Epidermal melanocyte (primary cell): ENCODE data around the gene CPVL.

Experiments
- DNase-seq: peaks from one replicate; pipeline ENCODE4 v3.0.0; 2011; ENCODE audit warnings: low spot score; ENCODE audit not compliant: insufficient read length

Gene CPVL

DNA sequence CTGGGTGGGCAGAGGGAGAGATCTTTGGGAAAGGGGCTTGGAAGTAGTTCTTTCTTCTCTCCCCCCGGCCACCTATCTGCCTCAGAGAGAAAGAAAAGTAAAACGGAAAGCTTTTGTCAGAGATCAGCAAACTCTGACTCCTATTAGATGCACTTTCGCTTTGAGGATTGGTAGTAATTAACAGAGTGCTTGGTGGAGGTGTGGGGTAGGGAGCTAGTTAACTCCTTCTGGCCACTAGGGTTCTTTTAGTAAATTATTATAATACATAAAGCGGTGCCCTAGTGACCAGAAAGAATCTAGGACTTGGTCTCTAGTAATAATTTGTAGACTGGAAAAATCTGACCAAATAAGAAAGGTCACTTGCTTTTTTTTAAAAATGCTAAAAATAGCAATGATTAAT lies 54.6 kb downstream of the CPVL start:
- no peak for DNase-seq

DNA sequence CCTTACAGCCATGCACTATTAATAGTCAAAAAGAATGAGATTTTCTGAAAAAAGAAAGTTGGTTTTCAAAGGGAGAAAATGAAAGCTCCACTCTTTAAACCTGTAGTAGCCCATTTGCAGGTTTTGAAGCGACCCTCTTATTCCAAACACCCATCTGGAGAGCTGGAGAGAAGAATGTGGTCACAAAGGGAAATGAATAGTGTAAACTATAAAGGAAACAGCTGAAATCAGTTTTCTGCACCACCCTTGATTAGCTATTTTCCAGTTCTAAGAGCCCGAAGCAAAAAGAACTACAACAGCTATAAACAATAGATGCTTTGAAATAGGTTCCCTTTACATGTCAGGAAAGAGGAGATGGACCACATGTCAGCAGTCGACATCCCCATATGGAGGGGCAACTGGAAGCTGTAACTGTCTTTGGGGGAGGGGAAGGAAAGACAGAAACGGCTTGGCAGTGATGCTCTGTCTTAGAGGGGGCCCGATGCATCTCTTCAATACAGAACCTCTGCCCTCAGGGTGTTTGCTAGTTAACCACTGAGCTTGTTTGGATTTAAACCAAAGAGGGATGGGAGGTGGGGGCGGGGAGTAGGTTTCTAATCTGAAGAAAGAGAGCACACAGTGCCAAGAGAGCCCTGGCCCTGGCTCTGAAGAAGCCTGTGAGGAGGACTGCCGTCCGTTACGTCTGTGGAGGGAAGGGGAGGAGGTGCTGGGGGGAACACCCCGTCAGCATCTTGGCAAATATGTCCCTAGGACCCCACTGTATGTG lies 55.3 kb downstream of the CPVL start:
- peak; percentile 39 for DNase-seq

DNA sequence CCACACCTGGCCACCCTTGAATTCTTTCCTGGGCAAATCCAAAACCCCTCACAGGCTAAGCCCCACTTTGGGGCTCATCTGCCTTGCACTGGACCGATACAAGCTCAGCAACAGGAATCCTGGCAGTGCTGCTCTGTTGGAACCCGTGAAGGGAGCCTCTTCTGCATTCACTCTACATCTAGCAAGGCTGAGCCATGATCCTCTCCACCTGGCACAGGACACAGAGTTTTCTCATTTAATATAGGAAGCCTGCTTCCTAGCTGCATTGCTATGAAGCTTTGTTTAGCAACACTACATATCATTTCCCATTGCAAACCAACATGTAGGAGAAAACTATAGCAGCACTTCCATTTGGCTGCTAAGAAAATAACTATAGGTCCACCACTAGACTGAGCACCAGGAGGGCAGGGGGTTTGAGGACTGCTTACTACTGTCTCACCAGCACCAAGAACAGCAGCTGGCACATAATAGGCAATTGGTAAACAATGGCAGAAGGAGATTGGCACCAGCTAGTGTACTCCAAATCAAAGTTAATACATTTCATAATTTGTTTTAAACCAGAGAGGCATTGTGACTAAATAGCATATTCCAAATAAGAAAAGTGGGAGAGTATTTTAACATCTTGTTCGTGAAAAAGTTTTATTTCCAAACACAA lies 56.1 kb downstream of the CPVL start:
- no peak for DNase-seq

DNA sequence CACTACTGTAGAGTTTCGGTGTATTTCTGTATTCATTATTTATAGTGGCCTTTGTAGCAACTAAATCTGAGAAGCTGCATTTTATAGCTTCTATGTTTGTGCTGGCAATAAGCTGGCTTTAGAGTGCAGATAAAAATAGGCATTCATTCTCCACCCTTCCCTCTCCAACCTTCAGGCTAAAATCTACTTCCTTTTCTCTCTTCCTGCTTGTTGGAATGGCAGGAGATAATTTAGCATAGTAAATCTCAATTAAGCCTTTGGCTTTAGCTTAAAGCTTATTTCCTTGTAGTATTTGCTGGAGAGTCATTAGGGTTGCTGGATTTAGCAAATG lies 58.5 kb downstream of the CPVL start:
- DNase-seq: no peak

DNA sequence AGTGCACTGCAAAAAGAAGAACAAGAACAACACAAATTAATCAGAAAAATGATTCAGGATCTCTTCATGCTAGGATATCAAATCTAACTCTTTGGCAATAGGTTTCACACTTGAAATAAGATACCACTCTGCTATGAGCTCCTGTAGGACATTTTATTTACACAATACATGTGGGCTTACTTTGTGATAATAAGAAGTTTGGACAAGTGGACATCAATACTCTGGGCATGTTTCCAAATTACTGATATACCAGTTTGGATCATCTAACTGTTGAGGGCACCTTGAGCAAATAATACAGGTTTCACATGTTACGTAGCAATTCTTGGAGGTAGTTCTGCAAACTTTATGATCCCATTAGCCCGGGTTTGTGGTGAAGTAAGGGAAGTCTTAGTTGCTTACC lies 59.8 kb downstream of the CPVL start:
- no peak for DNase-seq

GRCh38 chr7:29084832-29085231 lies 61.5 kb downstream of the CPVL start:
- DNase-seq: no peak

- no peak for DNase-seq
Measured at GRCh38 chr7:29080803-29081202, 65.5 kb downstream of the CPVL start.

DNA sequence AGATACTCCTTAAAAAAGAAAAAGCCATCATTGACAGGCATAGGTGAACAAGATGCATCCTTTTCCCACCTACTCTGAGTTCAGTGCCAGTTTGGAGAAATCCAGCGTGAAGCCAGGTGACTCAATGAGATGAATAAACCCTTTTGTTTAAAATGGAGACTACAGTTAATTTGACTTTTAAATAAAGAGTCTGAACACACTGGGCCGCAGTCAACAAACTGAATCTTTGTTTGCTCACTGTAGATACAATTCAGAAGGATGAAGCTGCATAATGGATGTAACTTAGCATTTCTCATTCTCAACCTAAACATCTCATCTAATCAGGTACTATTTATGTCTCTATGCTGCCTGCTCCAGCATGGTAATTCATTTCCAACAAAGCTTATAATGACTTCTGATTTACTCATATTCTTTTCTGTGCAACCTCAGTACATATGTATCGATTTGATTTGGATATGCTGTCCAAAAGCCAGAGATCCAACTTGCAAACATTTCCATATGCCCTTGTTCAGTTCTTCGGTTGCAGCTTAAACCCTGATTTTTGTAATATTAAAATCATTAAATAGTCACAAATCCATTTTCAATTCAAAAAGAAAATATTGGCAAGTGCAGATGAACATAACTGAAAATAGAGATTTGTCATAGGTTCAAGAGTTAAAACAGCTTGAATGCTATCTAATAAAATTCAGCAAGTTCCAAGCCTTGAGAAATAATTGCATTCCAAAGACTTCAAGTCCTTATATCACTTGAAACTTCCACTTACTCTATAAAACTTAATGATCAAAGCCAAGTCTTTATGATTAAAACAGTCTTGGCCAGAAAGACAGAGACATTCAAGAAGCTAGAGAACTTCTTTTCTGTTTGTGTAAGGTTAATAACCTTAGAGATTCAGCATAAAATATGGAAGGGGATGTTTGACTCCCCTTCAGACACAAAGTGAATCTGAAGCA lies 67.8 kb downstream of the CPVL start:
- no peak for DNase-seq

GRCh38 chr7:29077854-29078253 lies 68.5 kb downstream of the CPVL start:
- no peak for DNase-seq

DNA sequence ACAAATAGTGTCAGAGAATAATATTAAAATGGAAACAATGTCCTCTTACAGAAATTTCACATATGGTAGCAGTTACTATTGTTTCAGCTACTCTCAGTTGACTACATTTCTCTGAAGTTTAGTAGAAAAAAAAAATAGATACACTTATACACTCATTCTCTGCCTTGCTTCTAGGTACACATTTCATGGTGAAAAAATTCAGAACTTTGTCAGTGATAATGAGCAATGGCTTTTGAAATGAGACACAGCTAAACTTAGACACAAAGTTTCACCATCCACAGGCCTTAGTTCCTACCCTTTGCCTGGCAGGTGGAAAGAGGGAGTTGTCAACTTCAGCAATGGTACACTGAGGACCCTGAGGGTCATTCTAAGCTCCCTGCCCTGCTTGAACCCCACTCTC lies 69.2 kb downstream of the CPVL start:
- DNase-seq: no peak

- no peak for DNase-seq
Measured at GRCh38 chr7:29076631-29077030, 69.7 kb downstream of the CPVL start.

DNA sequence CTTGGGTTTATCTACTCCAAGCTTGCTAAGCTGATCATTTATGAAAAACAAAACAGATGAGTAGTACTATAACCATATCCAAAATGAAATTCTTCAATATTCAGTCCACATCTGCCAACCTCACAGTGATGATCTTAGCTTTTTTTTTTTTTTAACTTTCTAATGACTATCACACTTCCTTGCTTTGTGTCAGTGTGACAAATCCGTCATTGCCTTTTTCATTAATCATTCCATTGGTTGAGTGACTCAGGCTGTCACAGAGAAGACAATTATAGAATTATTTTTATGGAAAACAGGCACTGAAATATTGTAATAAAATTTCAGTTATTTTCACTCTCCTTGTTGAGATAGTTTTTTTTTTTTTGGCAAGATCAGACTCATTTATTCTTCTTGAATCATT lies 70.7 kb downstream of the CPVL start:
- DNase-seq: no peak

GRCh38 chr7:29071203-29071874 lies 75.0 kb downstream of the CPVL start:
- no peak for DNase-seq

GRCh38 chr7:29066641-29067040 lies 79.7 kb downstream of the CPVL start:
- no peak for DNase-seq

GRCh38 chr7:29065181-29065857 lies 81.0 kb downstream of the CPVL start:
- no peak for DNase-seq

DNA sequence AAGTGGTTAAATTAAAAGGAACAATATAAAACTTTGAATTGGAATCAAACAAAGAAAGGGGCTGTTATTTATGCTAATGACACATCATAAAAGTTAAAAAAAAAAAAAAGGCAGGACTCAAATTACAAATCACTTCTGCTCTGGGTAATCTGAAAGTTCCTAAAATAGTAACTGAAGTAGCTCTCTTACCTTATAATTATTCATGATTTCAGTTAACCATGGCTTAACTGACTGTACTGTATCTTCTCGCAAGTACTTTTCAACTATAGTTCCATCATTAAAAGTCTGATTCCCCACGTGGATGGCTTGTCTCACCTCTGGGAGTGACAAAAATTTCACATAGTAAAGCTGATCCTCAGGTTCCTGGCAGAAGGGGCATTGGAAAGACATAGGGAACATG lies 82.5 kb downstream of the CPVL start:
- DNase-seq: no peak

DNA sequence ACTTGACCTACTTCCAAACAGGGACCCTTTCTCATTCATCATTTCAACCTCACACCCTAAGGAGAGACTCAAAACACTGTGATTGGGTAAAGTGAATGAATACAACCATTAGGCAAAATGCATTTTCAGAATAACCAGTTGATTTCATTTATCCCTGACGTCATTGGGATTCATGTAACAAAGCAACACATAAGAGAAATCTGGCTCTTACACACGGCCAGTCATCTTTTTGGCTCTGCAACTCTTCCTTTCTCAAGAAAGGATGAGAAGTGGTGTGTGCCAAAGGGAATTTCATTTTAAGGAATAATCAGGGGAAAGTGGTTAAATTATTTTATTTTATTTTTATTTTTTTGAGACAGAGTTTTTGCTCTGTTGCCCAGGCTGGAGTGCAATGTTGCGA lies 83.1 kb downstream of the CPVL start:
- DNase-seq: no peak

GRCh38 chr7:29053105-29053872 lies 93.0 kb downstream of the CPVL start:
- DNase-seq: no peak

- DNase-seq: no peak
Measured at GRCh38 chr7:29046978-29047377, 99.4 kb downstream of the CPVL start.
